ENCODE results near the gene RASL12. TPM values are rescaled to one million over a fixed set of nuclear protein-coding genes. Genes with fewer than 3 reads are reported as not detected.
A peak's percentile ranks its signal among the peaks of the same experiment; 100 is the strongest.
"Not testable (repeated sequence)": the region's sequence is repeated elsewhere in the genome, so short reads cannot be mapped to it uniquely, and the experiment has no call there.

The RASL12 gene
- polyA plus RNA-seq, 3 donors, result 1.7 to 21.6 (median 6.7) TPM

- WGBS, 3 donors, result 85 to 93% (median 91%) methylated on average over 5 of the region's 5 CpGs
- H3K27ac ChIP-seq (ENCODE audit: low read depth, low read length), result no peak overlapping the region
These were observed 11.8 kb upstream of the RASL12 start for GRCh38 chr15:65079580-65079979.

GRCh38 chr15:65077981-65078352 is 10.2 kb upstream of the RASL12 start:
- 9 to 18% (median 10%) methylated on average over 24 of the region's 24 CpGs for WGBS, 3 donors
- no peak overlapping the region for H3K27ac ChIP-seq (ENCODE audit: low read depth, low read length)

GRCh38 chr15:65077291-65077980 is 9.6 kb upstream of the RASL12 start:
- 56 to 64% (median 62%) methylated on average over 77 to 85 of the region's 85 CpGs for WGBS, 3 donors
- H3K27ac ChIP-seq (ENCODE audit: low read depth, low read length), result no peak overlapping the region

- no peak within 1 kb of the TSS for H3K27ac ChIP-seq (ENCODE audit: low read depth, low read length)
- 74 to 77% (median 75%) methylated on average over 51 to 73 of the region's 73 CpGs for WGBS, 3 donors
These were observed 8.9 kb upstream of the RASL12 start, which contains the start of gene KBTBD13 for GRCh38 chr15:65076486-65077290. TSS of gene KBTBD13 (plus strand) at chr15:65076746. CDS start at chr15:65076816, 70 bp downstream.

GRCh38 chr15:65075607-65076395 is 8.0 kb upstream of the RASL12 start:
- WGBS, 3 donors, result 64 to 71% (median 66%) methylated on average over 12 of the region's 12 CpGs
- not testable (repeated sequence) for H3K27ac ChIP-seq (ENCODE audit: low read depth, low read length)

- not testable (repeated sequence) for H3K27ac ChIP-seq (ENCODE audit: low read depth, low read length)
- 95 to 97% (median 95%) methylated on average over 11 to 17 of the region's 22 CpGs for WGBS, 3 donors
These were observed 7.2 kb upstream of the RASL12 start for GRCh38 chr15:65074946-65075345.

GRCh38 chr15:65072617-65073016 is 4.8 kb upstream of the RASL12 start:
- no peak overlapping the region for H3K27ac ChIP-seq (ENCODE audit: low read depth, low read length)
- WGBS, 3 donors, result 86 to 94% (median 94%) methylated on average over 3 of the region's 3 CpGs

GRCh38 chr15:65072027-65072426 is 4.2 kb upstream of the RASL12 start:
- no peak overlapping the region for H3K27ac ChIP-seq (ENCODE audit: low read depth, low read length)
- 38 to 94% (median 51%) methylated on average over 1 of the region's 1 CpG for WGBS, 3 donors

GRCh38 chr15:65071381-65071811 is 3.6 kb upstream of the RASL12 start:
- 41 to 68% (median 48%) methylated on average over 5 of the region's 5 CpGs for WGBS, 3 donors
- no peak overlapping the region for H3K27ac ChIP-seq (ENCODE audit: low read depth, low read length)

GRCh38 chr15:65069779-65070546 is 2.2 kb upstream of the RASL12 start:
- 70 to 75% (median 74%) methylated on average over 5 of the region's 5 CpGs for WGBS, 3 donors
- no peak overlapping the region for H3K27ac ChIP-seq (ENCODE audit: low read depth, low read length)

- H3K27ac ChIP-seq (ENCODE audit: low read depth, low read length), result no peak overlapping the region
- WGBS, 3 donors, result 59 to 73% (median 60%) methylated on average over 1 of the region's 1 CpG
These were observed 1.4 kb upstream of the RASL12 start for GRCh38 chr15:65069179-65069578.

- WGBS, 3 donors, result 55 to 85% (median 63%) methylated on average over 3 of the region's 3 CpGs
These were observed 605 bp upstream of the RASL12 start for GRCh38 chr15:65068403-65068788.

GRCh38 chr15:65067317-65067644 is 510 bp downstream of the RASL12 start:
- peak overlapping the region; percentile 28 for H3K27ac ChIP-seq (ENCODE audit: low read depth, low read length)
- WGBS, 3 donors, result 19 to 27% (median 21%) methylated on average over 8 of the region's 8 CpGs

More at GRCh38 chr15:65068403-65068788, 605 bp upstream of the RASL12 start:
- peak overlapping the region; percentile 36 for H3K27ac ChIP-seq (ENCODE audit: low read depth, low read length)

- H3K27ac ChIP-seq (ENCODE audit: low read depth, low read length), result no peak overlapping the region
- WGBS, 3 donors, result 32 to 41% (median 38%) methylated on average over 9 of the region's 9 CpGs
These were observed 1.0 kb downstream of the RASL12 start for GRCh38 chr15:65066635-65067316.

- no peak overlapping the region for H3K27ac ChIP-seq (ENCODE audit: low read depth, low read length)
- 51 to 71% (median 62%) methylated on average over 3 of the region's 3 CpGs for WGBS, 3 donors
These were observed 1.7 kb downstream of the RASL12 start for GRCh38 chr15:65066001-65066634.

- WGBS, 3 donors, result 69 to 80% (median 74%) methylated on average over 5 of the region's 5 CpGs
- no peak overlapping the region for H3K27ac ChIP-seq (ENCODE audit: low read depth, low read length)
These were observed 5.1 kb downstream of the RASL12 start for GRCh38 chr15:65062726-65063125.

GRCh38 chr15:65062061-65062460 is 5.7 kb downstream of the RASL12 start:
- H3K27ac ChIP-seq (ENCODE audit: low read depth, low read length), result no peak overlapping the region
- 81 to 88% (median 86%) methylated on average over 4 to 5 of the region's 5 CpGs for WGBS, 3 donors
